ENCODE results near the gene ARAP1. TPM values are rescaled to one million over a fixed set of nuclear protein-coding genes. Genes with fewer than 3 reads are reported as not detected.

ARAP1 gene
- total RNA-seq, 2 experiments from 2014 or later, result 65.7 to 69.8 TPM

DNA sequence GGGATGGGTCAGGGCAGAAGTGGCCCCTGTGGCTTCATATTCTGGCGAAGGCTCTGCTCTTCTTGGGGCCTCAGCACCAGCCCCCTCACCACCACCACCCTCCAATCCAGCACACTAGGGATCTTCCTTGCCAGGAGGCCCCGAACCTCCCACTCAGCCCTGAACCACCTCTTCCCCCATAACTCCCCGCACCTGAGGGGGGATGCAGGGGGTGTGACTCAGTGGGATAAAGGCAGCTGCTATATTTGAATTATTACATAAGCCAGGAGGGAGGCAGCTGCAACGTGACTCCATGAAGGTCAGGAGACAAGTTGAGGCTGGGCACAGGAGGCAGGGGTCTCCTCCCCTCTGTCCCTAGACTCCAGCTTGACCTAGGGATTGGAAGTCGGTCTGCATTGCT, 72.3 kb downstream of the ARAP1 start:
- no peak for ATAC-seq (ENCODE audit: poor library complexity)
- Histone ChIP-seq H3K4me1 (ENCODE audit: insufficient read depth, low read length) (peaks cover 14% of the 10 kb centered on the region), H3K27ac (ENCODE audit: low read depth in 1 of 2, low read length in 2 of 2) (no peak overlapping the region), H3K36me3 (ENCODE audit: insufficient read depth, low read length) (peaks cover 16% of the 10 kb centered on the region), H3K9me3 (ENCODE audit: control insufficient read depth in 1 of 2, insufficient read depth in 1 of 2, low read length in 2 of 2) (peaks cover 0 to 10% of the 10 kb centered on the region in 2 experiments), H3K4me3 (ENCODE audit: low read length) (no peak overlapping the region), H3K27me3 (ENCODE audit: control insufficient read depth in 1 of 2, insufficient read depth in 2 of 2, low read length in 2 of 2) (peaks cover 20 to 25% of the 10 kb centered on the region in 2 experiments)
- Mint-ChIP-seq H3K27me3 (peaks cover 22% of the 10 kb centered on the region), H3K36me3 (ENCODE audit: low read depth) (peaks cover 5% of the 10 kb centered on the region), H3K4me3 (no peak overlapping the region), H3K9me3 (no peaks in the 10 kb centered on the region), H3K4me1 (ENCODE audit: low read depth) (peaks cover 3% of the 10 kb centered on the region), H3K27ac (no peak overlapping the region)
- POLR2A ChIA-PET, result no interaction called here
- CTCF ChIA-PET, result no interaction called here
- no peak for DNase-seq
- intact Hi-C loops (cut with DNase I, micrococcal nuclease), result loop anchor here in 1 of 2 experiments (5.0 kb wide), 1 partner anchor 167 kb away; no protein-coding TSS in a partner anchor
- TF ChIP-seq, protein P1, sequence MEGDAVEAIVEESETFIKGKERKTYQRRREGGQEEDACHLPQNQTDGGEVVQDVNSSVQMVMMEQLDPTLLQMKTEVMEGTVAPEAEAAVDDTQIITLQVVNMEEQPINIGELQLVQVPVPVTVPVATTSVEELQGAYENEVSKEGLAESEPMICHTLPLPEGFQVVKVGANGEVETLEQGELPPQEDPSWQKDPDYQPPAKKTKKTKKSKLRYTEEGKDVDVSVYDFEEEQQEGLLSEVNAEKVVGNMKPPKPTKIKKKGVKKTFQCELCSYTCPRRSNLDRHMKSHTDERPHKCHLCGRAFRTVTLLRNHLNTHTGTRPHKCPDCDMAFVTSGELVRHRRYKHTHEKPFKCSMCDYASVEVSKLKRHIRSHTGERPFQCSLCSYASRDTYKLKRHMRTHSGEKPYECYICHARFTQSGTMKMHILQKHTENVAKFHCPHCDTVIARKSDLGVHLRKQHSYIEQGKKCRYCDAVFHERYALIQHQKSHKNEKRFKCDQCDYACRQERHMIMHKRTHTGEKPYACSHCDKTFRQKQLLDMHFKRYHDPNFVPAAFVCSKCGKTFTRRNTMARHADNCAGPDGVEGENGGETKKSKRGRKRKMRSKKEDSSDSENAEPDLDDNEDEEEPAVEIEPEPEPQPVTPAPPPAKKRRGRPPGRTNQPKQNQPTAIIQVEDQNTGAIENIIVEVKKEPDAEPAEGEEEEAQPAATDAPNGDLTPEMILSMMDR (IDR thresholded peaks at IDR 0.05), result no peak

- Mint-ChIP-seq H3K9me3 (no peaks in the 10 kb centered on the region), H3K27ac (no peak overlapping the region), H3K4me3 (no peak overlapping the region), H3K4me1 (ENCODE audit: low read depth) (peaks cover 3% of the 10 kb centered on the region), H3K27me3 (peaks cover 35% of the 10 kb centered on the region), H3K36me3 (ENCODE audit: low read depth) (peaks cover under 1% of the 10 kb centered on the region)
- peaks cover 11% of the 10 kb centered on the region for H3K4me1 ChIP-seq (ENCODE audit: insufficient read depth, low read length)
- no peak for ATAC-seq (ENCODE audit: poor library complexity)
- peaks cover 33 to 38% of the 10 kb centered on the region in 2 experiments for H3K27me3 ChIP-seq (ENCODE audit: control insufficient read depth in 1 of 2, insufficient read depth in 2 of 2, low read length in 2 of 2)
- TF ChIP-seq, protein P1 (IDR thresholded peaks at IDR 0.05), result no peak
- ChIA-PET POLR2A (no interaction called here), CTCF (no interaction called here)
- H3K4me3 ChIP-seq (ENCODE audit: low read length), result no peak overlapping the region
- no peak for DNase-seq
- H3K27ac ChIP-seq (ENCODE audit: low read depth in 1 of 2, low read length in 2 of 2), result no peak overlapping the region
- intact Hi-C loops (cut with DNase I, micrococcal nuclease), result no loop called here
- peaks cover 5% of the 10 kb centered on the region for H3K36me3 ChIP-seq (ENCODE audit: insufficient read depth, low read length)
- H3K9me3 ChIP-seq (ENCODE audit: control insufficient read depth in 1 of 2, insufficient read depth in 1 of 2, low read length in 2 of 2), result peaks cover 0 to 23% of the 10 kb centered on the region in 2 experiments
Observed at GRCh38 chr11:72678524-72678923, 73.7 kb downstream of the ARAP1 start.

DNA sequence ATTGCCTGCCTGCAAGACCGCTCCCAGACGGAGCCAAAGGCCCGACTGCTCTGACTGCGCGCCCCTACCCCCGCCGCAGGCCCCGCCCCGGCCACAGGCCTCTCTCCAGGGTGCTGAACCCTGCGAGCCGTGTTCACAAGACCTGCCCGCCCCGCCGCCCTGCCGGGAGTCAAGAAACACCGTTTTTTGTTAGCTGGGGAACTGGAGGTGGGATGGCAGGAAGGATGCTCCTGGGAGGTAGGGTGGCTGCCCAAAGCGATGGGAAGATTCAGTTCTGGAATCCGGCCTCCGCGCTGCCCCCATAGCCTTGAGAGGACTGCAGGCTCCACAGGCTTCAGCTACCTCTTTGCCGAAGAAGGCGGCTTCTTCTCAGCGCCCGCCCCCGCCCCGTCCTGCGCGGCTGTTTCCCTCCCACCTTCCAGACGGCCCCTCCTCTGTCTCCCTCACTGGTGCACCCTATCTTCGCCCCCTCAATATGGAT, 75.3 kb downstream of the ARAP1 start:
- H3K27me3 Mint-ChIP-seq, result peaks cover 51% of the 10 kb centered on the region
- no peaks in the 10 kb centered on the region for H3K36me3 Mint-ChIP-seq (ENCODE audit: low read depth)
- no peak overlapping the region for H3K4me3 Mint-ChIP-seq
- intact Hi-C loops (cut with DNase I, micrococcal nuclease), result no loop called here
- peaks cover 3% of the 10 kb centered on the region for H3K4me1 Mint-ChIP-seq (ENCODE audit: low read depth)
- CTCF ChIA-PET, result no interaction called here
- peaks cover 0 to 27% of the 10 kb centered on the region in 2 experiments for H3K9me3 ChIP-seq (ENCODE audit: control insufficient read depth in 1 of 2, insufficient read depth in 1 of 2, low read length in 2 of 2)
- H3K36me3 ChIP-seq (ENCODE audit: insufficient read depth, low read length), result no peaks in the 10 kb centered on the region
- DNase-seq (peak; percentile 50 to 73 (median 64)), ATAC-seq (ENCODE audit: poor library complexity) (peak; percentile 96)
- H3K27ac ChIP-seq (ENCODE audit: low read depth in 1 of 2, low read length in 2 of 2), result no peak overlapping the region
- H3K4me3 ChIP-seq (ENCODE audit: low read length), result no peak overlapping the region
- H3K4me1 ChIP-seq (ENCODE audit: insufficient read depth, low read length), result peaks cover 11% of the 10 kb centered on the region
- TF ChIP-seq, protein P1 (IDR thresholded peaks at IDR 0.05), result no peak
- no peaks in the 10 kb centered on the region for H3K9me3 Mint-ChIP-seq
- peaks cover 50 to 55% of the 10 kb centered on the region in 2 experiments for H3K27me3 ChIP-seq (ENCODE audit: control insufficient read depth in 1 of 2, insufficient read depth in 2 of 2, low read length in 2 of 2)
- POLR2A ChIA-PET, result interaction anchor here (0.6 kb wide), 1 partner anchor 16 kb away, joined by 3 read pairs; no protein-coding TSS in a partner anchor
- H3K27ac Mint-ChIP-seq, result no peak overlapping the region

Measured in CD4-positive, alpha-beta T cell (primary cell).